CD4-positive, alpha-beta T cell (primary cell): ENCODE results near the gene LLCFC1. TPM values are rescaled to one million over a fixed set of nuclear protein-coding genes. Genes with fewer than 3 reads are reported as not detected.

Experiments used
- ATAC-seq: fragments of 200-7000 bp; cut with Tn5 transposase; one replicate; pipeline ENCODE4 v1.10.0; 2022; ENCODE audit warnings: mild to moderate bottlenecking; ENCODE audit not compliant: poor library complexity
- CTCF ChIA-PET: fragments of 350-600 bp; sonication (Branson Sonifier 250); formaldehyde crosslinking; loops from one replicate; lab custom pipeline; 2021; ENCODE audit warnings: antibody characterized with exemption, inconsistent platforms; lab: Charles Lee
- POLR2A ChIA-PET: fragments of 350-600 bp; sonication (Branson Sonifier 250); formaldehyde crosslinking; loops from one replicate; lab custom pipeline; 2021; ENCODE audit warnings: antibody characterized with exemption, inconsistent platforms; lab: Charles Lee
- DNase-seq, 14 experiments: peaks; one replicate each; pipeline ENCODE4 v3.0.0-alpha.2; 2013 to 2020; ENCODE audit warnings: mixed read lengths in 2 of 14
- H3K27ac ChIP-seq, 2 donors: one replicate each; pipeline versions ENCODE4 v1.5.1 to v1.7.0; 2013; ENCODE audit warnings: low read length in 2 of 2, low read depth in 1 of 2, mild to moderate bottlenecking in 1 of 2
- H3K27me3 ChIP-seq, 2 experiments: 1 replicate in 1 of 2; 2 replicates in 1 of 2; pipeline versions ENCODE4 v1.6.1 to v1.7.0; 2013; ENCODE audit warnings: low read length in 2 of 2, control low read depth in 1 of 2, mild to moderate bottlenecking in 1 of 2, moderate library complexity in 1 of 2; ENCODE audit not compliant: insufficient read depth in 2 of 2, control insufficient read depth in 1 of 2
- H3K36me3 ChIP-seq: one replicate; pipeline ENCODE4 v1.6.1; 2013; ENCODE audit warnings: low read length, control low read depth; ENCODE audit not compliant: insufficient read depth
- H3K4me1 ChIP-seq: one replicate; pipeline ENCODE4 v1.6.1; 2013; ENCODE audit warnings: low read length, control low read depth; ENCODE audit not compliant: insufficient read depth
- H3K4me3 ChIP-seq: one replicate; pipeline ENCODE4 v1.5.1; 2013; ENCODE audit warnings: mild to moderate bottlenecking, low read length, moderate library complexity
- H3K9me3 ChIP-seq, 2 experiments: 1 replicate in 1 of 2; 2 replicates in 1 of 2; pipeline versions ENCODE4 v1.6.1 to v1.7.0; 2013; ENCODE audit warnings: low read length in 2 of 2, mild to moderate bottlenecking in 2 of 2, control low read depth in 1 of 2, moderate library complexity in 1 of 2; ENCODE audit not compliant: control insufficient read depth in 1 of 2, insufficient read depth in 1 of 2
- H3K27ac Mint-ChIP-seq: one replicate; pipeline ENCODE4 v1.8.0; 2020; ENCODE audit warnings: mixed read lengths
- H3K27me3 Mint-ChIP-seq: one replicate; pipeline ENCODE4 v1.8.0; 2021; ENCODE audit warnings: mixed read lengths
- H3K36me3 Mint-ChIP-seq: one replicate; pipeline ENCODE4 v1.8.0; 2021; ENCODE audit warnings: low read depth, mixed read lengths
- H3K4me1 Mint-ChIP-seq: one replicate; pipeline ENCODE4 v1.8.0; 2021; ENCODE audit warnings: low read depth, mixed read lengths
- H3K4me3 Mint-ChIP-seq: one replicate; pipeline ENCODE4 v1.8.0; 2020; ENCODE audit warnings: mild to moderate bottlenecking, mixed read lengths
- H3K9me3 Mint-ChIP-seq: one replicate; pipeline ENCODE4 v1.8.0; 2020; ENCODE audit warnings: mixed read lengths
- CTCF ChIP-seq: fragments of 200-600 bp; IDR thresholded peaks from one replicate; pipeline ENCODE4 v1.8.0; 2022; ENCODE audit warnings: antibody characterized with exemption, mild to moderate bottlenecking
- intact Hi-C, 2 experiments: fragments of 100-400 bp; cut with DNase I in 1 of 2; cut with micrococcal nuclease in 1 of 2; formaldehyde crosslinking; loops; one replicate each; pipeline versions ENCODE4 v1.15.1 to v1.9.0; 2023 to 2025; cut with DNase I, micrococcal nuclease
- total RNA-seq, 174 experiments: library from RNA in 2 of 174; stranded (reverse) in 2 of 174; gene quantifications; one replicate each; pipeline ENCODE4 v1.2.3 and lab custom pipeline; 2021 to 2026

LLCFC1 gene
- total RNA-seq, 2 experiments from 2014 or later, result not detected

GRCh38 chr7:142957723-142958122 is 18.4 kb downstream of the LLCFC1 start:
- no peak for ATAC-seq
- no peak overlapping the region for H3K4me3 Mint-ChIP-seq
- ChIA-PET CTCF (no interaction called here), POLR2A (no interaction called here)
- H3K36me3 Mint-ChIP-seq, result no peaks in the 10 kb centered on the region
- no peak for DNase-seq
- H3K9me3 Mint-ChIP-seq, result peaks cover 11% of the 10 kb centered on the region
- peaks cover 33% of the 10 kb centered on the region for H3K27me3 Mint-ChIP-seq
- H3K4me1 Mint-ChIP-seq, result no peaks in the 10 kb centered on the region
- Histone ChIP-seq H3K27me3 (no peaks in the 10 kb centered on the region), H3K4me3 (no peak overlapping the region), H3K9me3 (peaks cover 9 to 12% of the 10 kb centered on the region in 2 experiments), H3K4me1 (no peaks in the 10 kb centered on the region), H3K27ac (no peak overlapping the region), H3K36me3 (no peaks in the 10 kb centered on the region)
- H3K27ac Mint-ChIP-seq, result no peak overlapping the region
- intact Hi-C loops, result no loop called here
- TF ChIP-seq CTCF, result no peak

GRCh38 chr7:142959202-142959601 is 19.9 kb downstream of the LLCFC1 start:
- no peak for TF ChIP-seq CTCF
- Mint-ChIP-seq H3K9me3 (peaks cover 11% of the 10 kb centered on the region), H3K4me1 (no peaks in the 10 kb centered on the region), H3K27ac (no peak overlapping the region), H3K4me3 (no peak overlapping the region), H3K36me3 (no peaks in the 10 kb centered on the region), H3K27me3 (peaks cover 26% of the 10 kb centered on the region)
- peaks cover 5 to 8% of the 10 kb centered on the region in 2 experiments for H3K9me3 ChIP-seq
- DNase-seq (no peak), ATAC-seq (no peak)
- POLR2A ChIA-PET, result no interaction called here
- CTCF ChIA-PET, result no interaction called here
- H3K27me3 ChIP-seq, result peaks cover 0 to 2% of the 10 kb centered on the region in 2 experiments
- no peak overlapping the region for H3K27ac ChIP-seq
- no peak overlapping the region for H3K4me3 ChIP-seq
- no peaks in the 10 kb centered on the region for H3K4me1 ChIP-seq
- H3K36me3 ChIP-seq, result no peaks in the 10 kb centered on the region
- intact Hi-C loops, result no loop called here

GRCh38 chr7:142960955-142961512 is 21.8 kb downstream of the LLCFC1 start:
- no peaks in the 10 kb centered on the region for H3K36me3 ChIP-seq
- no peaks in the 10 kb centered on the region for H3K9me3 ChIP-seq
- Mint-ChIP-seq H3K4me3 (no peak overlapping the region), H3K36me3 (no peaks in the 10 kb centered on the region), H3K27ac (no peak overlapping the region), H3K27me3 (peaks cover 26% of the 10 kb centered on the region), H3K9me3 (peaks cover 6% of the 10 kb centered on the region), H3K4me1 (no peaks in the 10 kb centered on the region)
- DNase-seq (peak in 2 of 14 experiments; percentile 4 to 5), ATAC-seq (no peak)
- no peak overlapping the region for H3K4me3 ChIP-seq
- H3K27me3 ChIP-seq, result peaks cover 0 to 5% of the 10 kb centered on the region in 2 experiments
- H3K27ac ChIP-seq, result no peak overlapping the region
- ChIA-PET POLR2A (no interaction called here), CTCF (no interaction called here)
- no peaks in the 10 kb centered on the region for H3K4me1 ChIP-seq
- intact Hi-C loops, result no loop called here
- no peak for TF ChIP-seq CTCF
